ENCODE data around the gene FRMD4A. TPM values are rescaled to one million over a fixed set of nuclear protein-coding genes. Genes with fewer than 3 reads are reported as not detected.

FRMD4A gene
- total RNA-seq, 2 experiments from 2014 or later, result 0.17 TPM; not detected in 1

DNA sequence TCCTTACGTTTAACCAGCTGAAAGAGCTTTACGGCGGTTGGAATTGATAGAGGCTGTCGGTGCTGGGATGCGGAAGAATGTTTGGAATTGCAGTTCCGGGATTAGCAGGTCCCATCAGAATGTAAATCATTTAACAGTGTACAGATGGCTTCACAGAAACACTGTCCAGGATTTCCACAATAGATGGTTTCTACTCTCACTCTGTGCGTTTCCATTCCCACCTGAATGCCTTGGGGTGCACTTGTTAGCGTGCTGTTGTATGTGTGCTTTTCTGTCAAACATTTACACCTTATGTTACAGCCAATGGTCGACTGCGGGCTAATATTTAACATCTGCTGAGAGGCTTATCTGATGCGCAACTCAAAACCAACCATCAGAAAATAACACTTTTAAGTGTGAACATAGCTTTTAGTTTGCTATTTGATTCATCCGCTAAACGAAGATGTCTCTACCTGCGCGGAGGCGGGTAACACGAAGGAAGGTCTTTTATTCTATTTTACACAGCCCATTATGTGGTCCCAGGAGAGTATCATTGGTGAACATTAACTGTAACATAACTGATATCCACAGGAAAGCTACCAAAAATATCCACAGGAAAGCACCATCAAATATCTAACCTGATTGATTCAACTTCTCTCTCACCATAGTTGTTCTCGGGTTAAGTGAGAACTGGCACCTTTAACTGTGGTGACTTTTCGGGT, 564.9 kb downstream of the FRMD4A start:
- Histone ChIP-seq H3K9me3 (ENCODE audit: low read length) (no peaks in the 10 kb centered on the region), H3K9me2 (ENCODE audit: insufficient read depth, low read length) (no peaks in the 10 kb centered on the region), H4K20me1 (ENCODE audit: insufficient read depth, low read length) (no peaks in the 10 kb centered on the region), H3K4me3 (ENCODE audit: low read depth, low read length, poor library complexity, severe bottlenecking) (no peak overlapping the region), H2AFZ (ENCODE audit: low read length) (no peak overlapping the region), H3K79me2 (ENCODE audit: insufficient read depth, low read depth, low read length) (no peaks in the 10 kb centered on the region), H3K27ac (ENCODE audit: low read depth, low read length, poor library complexity, severe bottlenecking) (no peak overlapping the region), H3K36me3 (ENCODE audit: insufficient read depth, low read length) (no peaks in the 10 kb centered on the region), H3K4me2 (ENCODE audit: low read length) (no peak overlapping the region), H3K4me1 (ENCODE audit: insufficient read depth, low read length, poor library complexity, severe bottlenecking) (no peaks in the 10 kb centered on the region)
- BruUV-seq (replicated peaks), result no TSS peak
- ChIA-PET POLR2A (no interaction called here), CTCF (ENCODE audit: unreplicated experiment) (no interaction called here)
- TF ChIP-seq, protein P1, sequence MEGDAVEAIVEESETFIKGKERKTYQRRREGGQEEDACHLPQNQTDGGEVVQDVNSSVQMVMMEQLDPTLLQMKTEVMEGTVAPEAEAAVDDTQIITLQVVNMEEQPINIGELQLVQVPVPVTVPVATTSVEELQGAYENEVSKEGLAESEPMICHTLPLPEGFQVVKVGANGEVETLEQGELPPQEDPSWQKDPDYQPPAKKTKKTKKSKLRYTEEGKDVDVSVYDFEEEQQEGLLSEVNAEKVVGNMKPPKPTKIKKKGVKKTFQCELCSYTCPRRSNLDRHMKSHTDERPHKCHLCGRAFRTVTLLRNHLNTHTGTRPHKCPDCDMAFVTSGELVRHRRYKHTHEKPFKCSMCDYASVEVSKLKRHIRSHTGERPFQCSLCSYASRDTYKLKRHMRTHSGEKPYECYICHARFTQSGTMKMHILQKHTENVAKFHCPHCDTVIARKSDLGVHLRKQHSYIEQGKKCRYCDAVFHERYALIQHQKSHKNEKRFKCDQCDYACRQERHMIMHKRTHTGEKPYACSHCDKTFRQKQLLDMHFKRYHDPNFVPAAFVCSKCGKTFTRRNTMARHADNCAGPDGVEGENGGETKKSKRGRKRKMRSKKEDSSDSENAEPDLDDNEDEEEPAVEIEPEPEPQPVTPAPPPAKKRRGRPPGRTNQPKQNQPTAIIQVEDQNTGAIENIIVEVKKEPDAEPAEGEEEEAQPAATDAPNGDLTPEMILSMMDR (conservative IDR thresholded peaks at IDR 0.05; ENCODE audit: low read length), result no peak
- TF ChIP-seq EZH2phosphoT487 (IDR thresholded peaks at IDR 0.05; ENCODE audit: borderline replicate concordance, low read depth, low read length), result no peak
- no peak for DNase-seq (ENCODE audit: low spot score)
- intact Hi-C loops (cut with micrococcal nuclease; ENCODE audit: unreplicated experiment), result no loop called here

DNA sequence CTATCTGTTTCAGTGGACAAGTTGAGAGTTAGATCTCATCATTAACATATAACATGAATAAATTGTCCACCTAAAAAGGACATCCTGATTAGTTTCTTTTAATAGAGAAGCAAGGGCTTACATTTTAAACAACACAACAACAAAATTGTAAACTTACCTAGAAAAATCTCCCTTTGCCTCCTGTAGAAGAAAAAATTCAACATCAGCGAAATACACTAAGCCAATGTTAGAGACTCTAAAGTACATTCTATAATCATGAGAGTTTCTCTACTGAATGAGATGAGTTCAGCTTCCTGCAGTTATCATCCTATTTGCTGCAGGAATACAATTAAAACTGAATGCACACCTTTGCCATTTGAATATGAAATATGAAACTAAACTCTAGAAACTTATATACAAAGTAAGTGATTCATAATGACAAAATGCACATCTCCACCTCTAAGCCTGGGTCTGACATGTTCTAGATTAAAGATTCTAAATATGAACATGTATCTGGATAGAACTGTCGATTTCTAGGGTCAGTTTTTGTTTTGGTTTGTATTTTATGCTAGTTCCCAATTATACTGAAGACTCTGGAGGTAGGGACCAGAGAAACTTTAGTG, 569.1 kb downstream of the FRMD4A start:
- no TSS peak for BruUV-seq (replicated peaks)
- H3K9me3 ChIP-seq (ENCODE audit: low read length), result no peaks in the 10 kb centered on the region
- no peak overlapping the region for H3K4me3 ChIP-seq (ENCODE audit: low read depth, low read length, poor library complexity, severe bottlenecking)
- H3K4me2 ChIP-seq (ENCODE audit: low read length), result no peak overlapping the region
- POLR2A ChIA-PET, result interaction anchor here (0.9 kb wide), 1 partner anchor 12 kb away, joined by 3 read pairs; no protein-coding TSS in a partner anchor
- H2AFZ ChIP-seq (ENCODE audit: low read length), result no peak overlapping the region
- H3K4me1 ChIP-seq (ENCODE audit: insufficient read depth, low read length, poor library complexity, severe bottlenecking), result no peaks in the 10 kb centered on the region
- no peaks in the 10 kb centered on the region for H3K9me2 ChIP-seq (ENCODE audit: insufficient read depth, low read length)
- H3K36me3 ChIP-seq (ENCODE audit: insufficient read depth, low read length), result no peaks in the 10 kb centered on the region
- no peak for TF ChIP-seq EZH2phosphoT487 (IDR thresholded peaks at IDR 0.05; ENCODE audit: borderline replicate concordance, low read depth, low read length)
- TF ChIP-seq, protein P1 (conservative IDR thresholded peaks at IDR 0.05; ENCODE audit: low read length), result no peak
- no peak overlapping the region for H3K27ac ChIP-seq (ENCODE audit: low read depth, low read length, poor library complexity, severe bottlenecking)
- intact Hi-C loops (cut with micrococcal nuclease; ENCODE audit: unreplicated experiment), result no loop called here
- H4K20me1 ChIP-seq (ENCODE audit: insufficient read depth, low read length), result no peaks in the 10 kb centered on the region
- CTCF ChIA-PET (ENCODE audit: unreplicated experiment), result no interaction called here
- no peaks in the 10 kb centered on the region for H3K79me2 ChIP-seq (ENCODE audit: insufficient read depth, low read depth, low read length)
- no peak for DNase-seq (ENCODE audit: low spot score)

DNA sequence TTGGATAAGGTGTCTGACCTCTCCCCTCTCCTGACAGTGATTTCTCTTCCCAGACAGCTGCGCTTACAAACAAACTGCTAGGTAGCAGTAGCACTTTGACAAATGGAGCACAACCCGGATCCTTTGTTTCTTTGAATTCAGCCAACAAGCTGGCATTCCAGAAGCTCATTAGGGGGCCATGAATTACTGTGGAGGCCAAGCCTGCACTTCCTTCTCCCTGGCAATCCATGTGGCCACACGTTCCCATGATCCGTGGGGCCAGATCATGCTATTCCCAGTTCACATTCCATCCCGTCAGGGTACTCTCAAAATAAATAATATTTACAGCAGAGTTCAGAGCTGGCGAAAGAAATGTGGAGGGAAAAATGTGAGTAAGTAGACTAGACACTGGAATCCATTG, 571.6 kb downstream of the FRMD4A start:
- Histone ChIP-seq H3K9me3 (ENCODE audit: low read length) (no peaks in the 10 kb centered on the region), H3K27ac (ENCODE audit: low read depth, low read length, poor library complexity, severe bottlenecking) (no peak overlapping the region)
- TF ChIP-seq, protein P1 (conservative IDR thresholded peaks at IDR 0.05; ENCODE audit: low read length), result no peak
- TF ChIP-seq EZH2phosphoT487 (IDR thresholded peaks at IDR 0.05; ENCODE audit: borderline replicate concordance, low read depth, low read length), result no peak

More for the DNA sequence above, 571.6 kb downstream of the FRMD4A start:
- Histone ChIP-seq H2AFZ (ENCODE audit: low read length) (no peak overlapping the region), H4K20me1 (ENCODE audit: insufficient read depth, low read length) (no peaks in the 10 kb centered on the region), H3K4me3 (ENCODE audit: low read depth, low read length, poor library complexity, severe bottlenecking) (no peak overlapping the region), H3K4me1 (ENCODE audit: insufficient read depth, low read length, poor library complexity, severe bottlenecking) (no peaks in the 10 kb centered on the region), H3K79me2 (ENCODE audit: insufficient read depth, low read depth, low read length) (no peaks in the 10 kb centered on the region), H3K9me2 (ENCODE audit: insufficient read depth, low read length) (no peaks in the 10 kb centered on the region), H3K36me3 (ENCODE audit: insufficient read depth, low read length) (no peaks in the 10 kb centered on the region), H3K4me2 (ENCODE audit: low read length) (no peak overlapping the region)
- DNase-seq (ENCODE audit: low spot score), result no peak
- ChIA-PET POLR2A (interaction anchor here (0.6 kb wide), 3 partner anchors 13 to 1139 kb away, joined by 3 to 4 read pairs (median 3); no protein-coding TSS in a partner anchor), CTCF (ENCODE audit: unreplicated experiment) (no interaction called here)
- BruUV-seq (replicated peaks), result no TSS peak
- intact Hi-C loops (cut with micrococcal nuclease; ENCODE audit: unreplicated experiment), result no loop called here
